Measurements from ENCODE around the gene STAU1.

DNA sequence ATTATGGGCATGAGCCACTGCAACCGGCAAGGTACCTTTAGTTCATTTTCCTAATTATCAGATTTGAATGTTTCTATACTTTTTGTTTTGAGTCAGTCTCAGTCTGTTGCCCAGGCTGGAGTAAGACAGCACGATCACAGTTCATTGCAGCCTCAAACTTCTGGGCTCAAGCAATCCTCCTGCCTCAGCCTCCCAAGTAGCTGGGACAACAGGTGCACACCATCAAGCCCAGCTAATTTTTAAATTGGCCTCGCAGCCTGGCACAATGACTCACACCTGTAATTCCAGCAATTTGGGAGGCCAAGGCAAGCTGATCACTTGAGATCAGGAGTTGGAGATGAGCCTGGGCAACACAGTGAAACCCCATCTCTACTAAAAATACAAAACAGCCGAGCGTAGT lies 24.4 kb downstream of the STAU1 start:
- no peak for TF ChIP-seq POLR2A (IDR thresholded peaks at IDR 0.05; ENCODE audit: low read length)
- TF ChIP-seq GATA1 (IDR thresholded peaks at IDR 0.05; ENCODE audit: low read depth, low read length): no peak

All from erythroblast (primary cell).